Measurements from ENCODE around the gene ERCC8.

DNA sequence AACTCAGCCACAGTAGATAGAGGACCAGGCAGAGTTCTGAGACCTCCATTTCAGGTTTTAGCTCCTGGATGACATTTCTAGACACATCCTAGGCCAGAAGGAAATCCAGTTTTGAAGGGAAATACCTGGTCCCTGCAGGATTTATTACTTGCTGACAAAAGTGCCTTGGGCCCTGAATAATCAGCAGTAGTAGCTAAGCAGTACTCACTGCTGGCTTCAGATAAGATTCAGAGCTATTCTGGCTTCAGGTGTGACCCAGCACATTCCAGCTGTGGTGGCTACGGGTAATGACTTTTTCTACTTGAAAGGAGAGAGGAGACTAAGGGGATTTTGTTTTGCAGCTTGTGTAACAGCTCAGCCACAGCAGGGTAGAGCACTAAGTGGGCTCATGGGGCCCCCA is 34.1 kb upstream of the ERCC8 start:
- TF ChIP-seq, protein P1, sequence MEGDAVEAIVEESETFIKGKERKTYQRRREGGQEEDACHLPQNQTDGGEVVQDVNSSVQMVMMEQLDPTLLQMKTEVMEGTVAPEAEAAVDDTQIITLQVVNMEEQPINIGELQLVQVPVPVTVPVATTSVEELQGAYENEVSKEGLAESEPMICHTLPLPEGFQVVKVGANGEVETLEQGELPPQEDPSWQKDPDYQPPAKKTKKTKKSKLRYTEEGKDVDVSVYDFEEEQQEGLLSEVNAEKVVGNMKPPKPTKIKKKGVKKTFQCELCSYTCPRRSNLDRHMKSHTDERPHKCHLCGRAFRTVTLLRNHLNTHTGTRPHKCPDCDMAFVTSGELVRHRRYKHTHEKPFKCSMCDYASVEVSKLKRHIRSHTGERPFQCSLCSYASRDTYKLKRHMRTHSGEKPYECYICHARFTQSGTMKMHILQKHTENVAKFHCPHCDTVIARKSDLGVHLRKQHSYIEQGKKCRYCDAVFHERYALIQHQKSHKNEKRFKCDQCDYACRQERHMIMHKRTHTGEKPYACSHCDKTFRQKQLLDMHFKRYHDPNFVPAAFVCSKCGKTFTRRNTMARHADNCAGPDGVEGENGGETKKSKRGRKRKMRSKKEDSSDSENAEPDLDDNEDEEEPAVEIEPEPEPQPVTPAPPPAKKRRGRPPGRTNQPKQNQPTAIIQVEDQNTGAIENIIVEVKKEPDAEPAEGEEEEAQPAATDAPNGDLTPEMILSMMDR (IDR thresholded peaks at IDR 0.05), result no peak
- no peak for TF ChIP-seq POLR2A (IDR thresholded peaks at IDR 0.05)

Measured in thyroid gland (tissue), 4 donors.